Panc1 (cell line): ENCODE measurements around the gene CACNA1A. TPM values are rescaled to one million over a fixed set of nuclear protein-coding genes. Genes with fewer than 3 reads are reported as not detected.

Experiments
- ATAC-seq: fragments of 200-7000 bp; cut with Tn5 transposase; 2 replicates; pipeline ENCODE4 v1.9.1; 2020; ENCODE audit warnings: mild to moderate bottlenecking, moderate library complexity
- BruUV-seq: library from RNA; stranded (reverse); fragments of 400-500 nt; replicated peaks from 2 replicates; lab custom pipeline; 2021; lab: Mats Ljungman, UMichigan
- CTCF ChIA-PET: fragments of 300-600 bp; sonication (Branson Sonifier 250); formaldehyde crosslinking; loops from one replicate; lab custom pipeline; 2022; ENCODE audit warnings: antibody characterized with exemption; lab: Charles Lee
- POLR2A ChIA-PET: fragments of 300-600 bp; sonication (Branson Sonifier 250); formaldehyde crosslinking; loops from one replicate; lab custom pipeline; 2022; ENCODE audit warnings: antibody characterized with exemption; lab: Charles Lee
- DNase-seq: peaks from one replicate; pipeline ENCODE4 v3.0.0-alpha.2; 2010; ENCODE audit warnings: low read depth, low spot score
- H3K27ac ChIP-seq: 2 replicates; pipeline ENCODE4 v1.5.1; 2011; ENCODE audit warnings: mild to moderate bottlenecking, low read length, inconsistent platforms
- H3K27me3 ChIP-seq: fragments of 200-500 bp; sonication (Bioruptor generic); 2 replicates; pipeline ENCODE4 v1.6.0; 2014; ENCODE audit warnings: low read length, inconsistent platforms; ENCODE audit not compliant: control insufficient read depth, insufficient read depth
- H3K36me3 ChIP-seq: fragments of 200-500 bp; sonication (Bioruptor generic); 2 replicates; pipeline ENCODE4 v1.5.1; 2014; ENCODE audit warnings: inconsistent platforms, mild to moderate bottlenecking, low read length, moderate library complexity; ENCODE audit not compliant: control insufficient read depth, insufficient read depth
- H3K4me1 ChIP-seq: 2 replicates; pipeline ENCODE4 v1.5.1; 2011; ENCODE audit warnings: inconsistent platforms, mild to moderate bottlenecking, low read length, moderate library complexity; ENCODE audit not compliant: control insufficient read depth, insufficient read depth
- H3K4me3 ChIP-seq, 2 experiments: 2 replicates each; pipeline ENCODE4 v1.5.1; 2011 to 2012; ENCODE audit warnings: low read depth in 2 of 2, low read length in 2 of 2, mild to moderate bottlenecking in 2 of 2, inconsistent platforms in 1 of 2, moderate library complexity in 1 of 2
- H3K9me3 ChIP-seq: fragments of 200-500 bp; sonication (Bioruptor generic); 2 replicates; pipeline ENCODE4 v1.5.1; 2014; ENCODE audit warnings: low read depth, mild to moderate bottlenecking, inconsistent platforms, low read length, moderate library complexity; ENCODE audit not compliant: control insufficient read depth, insufficient read depth
- POLR2AphosphoS5 ChIP-seq: IDR thresholded peaks from 2 replicates; pipeline ENCODE4 v1.6.1; 2012; ENCODE audit warnings: mild to moderate bottlenecking, low read depth, low read length, moderate library complexity
- SIN3A ChIP-seq: IDR thresholded peaks from 2 replicates; pipeline ENCODE4 v1.6.1; 2012; ENCODE audit warnings: low read depth, mild to moderate bottlenecking, low read length, moderate library complexity, borderline replicate concordance; ENCODE audit not compliant: insufficient read depth
- TCF7L2 ChIP-seq: IDR thresholded peaks from 2 replicates; pipeline ENCODE4 v1.6.1; 2011; ENCODE audit warnings: mild to moderate bottlenecking, low read depth, low read length, inconsistent platforms
- in situ Hi-C: cut with HindIII; loops from 2 replicates; pipeline ENCODE4 v1.10.0; 2016; ENCODE audit warnings: low sequenced_read_pairs, low pct_unique_long_range_greater_than_20kb
- intact Hi-C: fragments of 100-400 bp; cut with micrococcal nuclease; formaldehyde crosslinking; loops from one replicate; pipeline ENCODE4 v1.10.0; 2022; ENCODE audit not compliant: unreplicated experiment
- total RNA-seq: library from RNA; stranded (reverse); gene quantifications from one replicate; pipeline ENCODE4 v1.2.1, GENCODE V29; 2021; ENCODE audit not compliant: unreplicated experiment
- TF ChIP-seq, protein P1 (sequence below), 2 experiments: IDR thresholded peaks; 2 replicates each; pipeline ENCODE4 v1.6.1; 2011 to 2012; ENCODE audit warnings: low read depth in 2 of 2, control low read depth in 1 of 2, low read length in 1 of 2, mild to moderate bottlenecking in 1 of 2, moderate library complexity in 1 of 2; ENCODE audit not compliant: insufficient read depth in 1 of 2
- TF ChIP-seq, protein P2 (sequence below): fragments of 450-650 bp; IDR thresholded peaks from 2 replicates; pipeline ENCODE4 v1.5.1; 2017; ENCODE audit warnings: mild to moderate bottlenecking

The CACNA1A gene
- total RNA-seq, 1 experiment from 2014 or later: 0.51 TPM

DNA sequence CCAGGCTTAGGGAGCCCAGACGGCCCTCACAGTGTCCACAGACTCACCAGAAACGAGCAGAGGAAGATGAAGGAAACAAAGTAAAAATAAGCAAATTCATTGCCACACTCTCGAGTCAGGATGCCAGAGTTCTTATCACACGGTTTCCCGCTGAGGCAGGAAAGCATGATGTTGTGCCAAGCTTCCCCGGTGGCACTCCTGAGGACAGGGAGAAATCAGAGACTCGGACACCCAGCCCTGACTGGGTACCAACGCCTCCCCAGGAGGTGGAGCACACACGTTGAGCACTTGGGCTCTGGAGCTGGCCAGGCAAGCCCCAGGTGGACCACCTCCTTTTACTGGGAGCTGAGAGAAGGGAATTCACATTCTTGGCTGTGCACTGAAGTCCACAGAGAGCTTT, 274.6 kb downstream of the CACNA1A start:
- DNase-seq: no peak

DNA sequence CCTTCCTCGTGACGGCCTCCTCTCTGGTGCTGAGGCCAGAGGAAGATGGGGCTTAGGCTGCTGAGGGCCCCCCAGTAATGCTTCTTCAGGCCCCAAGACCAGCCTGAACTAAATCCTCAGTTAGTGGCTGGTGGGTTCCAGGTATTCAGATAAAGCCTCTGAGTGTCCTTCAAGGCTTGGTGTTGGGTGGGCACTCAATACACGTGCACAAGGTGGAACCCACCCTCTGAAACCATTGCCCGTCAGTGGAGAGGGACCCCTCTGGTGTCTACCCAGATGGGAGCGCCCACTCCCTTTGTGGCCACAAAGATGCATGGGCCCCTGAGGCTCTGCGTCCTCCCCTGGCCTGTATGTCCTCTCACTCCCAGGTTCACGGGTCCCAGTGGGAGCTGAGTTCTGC, 277.0 kb downstream of the CACNA1A start:
- ChIA-PET POLR2A (no interaction called here), CTCF (no interaction called here)
- TF ChIP-seq POLR2AphosphoS5 (no peak), SIN3A (no peak), TCF7L2 (no peak)
- TF ChIP-seq, protein P1, sequence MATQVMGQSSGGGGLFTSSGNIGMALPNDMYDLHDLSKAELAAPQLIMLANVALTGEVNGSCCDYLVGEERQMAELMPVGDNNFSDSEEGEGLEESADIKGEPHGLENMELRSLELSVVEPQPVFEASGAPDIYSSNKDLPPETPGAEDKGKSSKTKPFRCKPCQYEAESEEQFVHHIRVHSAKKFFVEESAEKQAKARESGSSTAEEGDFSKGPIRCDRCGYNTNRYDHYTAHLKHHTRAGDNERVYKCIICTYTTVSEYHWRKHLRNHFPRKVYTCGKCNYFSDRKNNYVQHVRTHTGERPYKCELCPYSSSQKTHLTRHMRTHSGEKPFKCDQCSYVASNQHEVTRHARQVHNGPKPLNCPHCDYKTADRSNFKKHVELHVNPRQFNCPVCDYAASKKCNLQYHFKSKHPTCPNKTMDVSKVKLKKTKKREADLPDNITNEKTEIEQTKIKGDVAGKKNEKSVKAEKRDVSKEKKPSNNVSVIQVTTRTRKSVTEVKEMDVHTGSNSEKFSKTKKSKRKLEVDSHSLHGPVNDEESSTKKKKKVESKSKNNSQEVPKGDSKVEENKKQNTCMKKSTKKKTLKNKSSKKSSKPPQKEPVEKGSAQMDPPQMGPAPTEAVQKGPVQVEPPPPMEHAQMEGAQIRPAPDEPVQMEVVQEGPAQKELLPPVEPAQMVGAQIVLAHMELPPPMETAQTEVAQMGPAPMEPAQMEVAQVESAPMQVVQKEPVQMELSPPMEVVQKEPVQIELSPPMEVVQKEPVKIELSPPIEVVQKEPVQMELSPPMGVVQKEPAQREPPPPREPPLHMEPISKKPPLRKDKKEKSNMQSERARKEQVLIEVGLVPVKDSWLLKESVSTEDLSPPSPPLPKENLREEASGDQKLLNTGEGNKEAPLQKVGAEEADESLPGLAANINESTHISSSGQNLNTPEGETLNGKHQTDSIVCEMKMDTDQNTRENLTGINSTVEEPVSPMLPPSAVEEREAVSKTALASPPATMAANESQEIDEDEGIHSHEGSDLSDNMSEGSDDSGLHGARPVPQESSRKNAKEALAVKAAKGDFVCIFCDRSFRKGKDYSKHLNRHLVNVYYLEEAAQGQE (IDR thresholded peaks at IDR 0.05; ENCODE audit: insufficient read depth in 1 of 2, low read depth in 2 of 2, low read length in 1 of 2): no peak
- TF ChIP-seq, protein P2, sequence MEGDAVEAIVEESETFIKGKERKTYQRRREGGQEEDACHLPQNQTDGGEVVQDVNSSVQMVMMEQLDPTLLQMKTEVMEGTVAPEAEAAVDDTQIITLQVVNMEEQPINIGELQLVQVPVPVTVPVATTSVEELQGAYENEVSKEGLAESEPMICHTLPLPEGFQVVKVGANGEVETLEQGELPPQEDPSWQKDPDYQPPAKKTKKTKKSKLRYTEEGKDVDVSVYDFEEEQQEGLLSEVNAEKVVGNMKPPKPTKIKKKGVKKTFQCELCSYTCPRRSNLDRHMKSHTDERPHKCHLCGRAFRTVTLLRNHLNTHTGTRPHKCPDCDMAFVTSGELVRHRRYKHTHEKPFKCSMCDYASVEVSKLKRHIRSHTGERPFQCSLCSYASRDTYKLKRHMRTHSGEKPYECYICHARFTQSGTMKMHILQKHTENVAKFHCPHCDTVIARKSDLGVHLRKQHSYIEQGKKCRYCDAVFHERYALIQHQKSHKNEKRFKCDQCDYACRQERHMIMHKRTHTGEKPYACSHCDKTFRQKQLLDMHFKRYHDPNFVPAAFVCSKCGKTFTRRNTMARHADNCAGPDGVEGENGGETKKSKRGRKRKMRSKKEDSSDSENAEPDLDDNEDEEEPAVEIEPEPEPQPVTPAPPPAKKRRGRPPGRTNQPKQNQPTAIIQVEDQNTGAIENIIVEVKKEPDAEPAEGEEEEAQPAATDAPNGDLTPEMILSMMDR: no peak
- Histone ChIP-seq H3K27me3 (no peaks in the 10 kb centered on the region), H3K27ac (no peak overlapping the region), H3K4me1 (peaks cover 6% of the 10 kb centered on the region), H3K9me3 (no peaks in the 10 kb centered on the region), H3K4me3 (no peak overlapping the region), H3K36me3 (no peaks in the 10 kb centered on the region)
- in situ Hi-C loops: no loop called here
- intact Hi-C loops: no loop called here
- ATAC-seq (no peak), DNase-seq (no peak)
- no TSS peak for BruUV-seq

More for the DNA sequence above, 274.6 kb downstream of the CACNA1A start:
- ChIA-PET POLR2A (interaction anchor here (0.6 kb wide), 1 partner anchor 12 kb away, joined by 3 read pairs; no protein-coding TSS in a partner anchor), CTCF (no interaction called here)
- Histone ChIP-seq H3K9me3 (no peaks in the 10 kb centered on the region), H3K27ac (peak overlapping the region; percentile 51; the same call in 1 of the 2 replicates), H3K4me1 (peaks cover 6% of the 10 kb centered on the region), H3K27me3 (no peaks in the 10 kb centered on the region), H3K4me3 (no peak overlapping the region), H3K36me3 (no peaks in the 10 kb centered on the region)
- TF ChIP-seq SIN3A (no peak), POLR2AphosphoS5 (no peak), TCF7L2 (no peak)
- TF ChIP-seq, protein P1 (IDR thresholded peaks at IDR 0.05; ENCODE audit: insufficient read depth in 1 of 2, low read depth in 2 of 2, low read length in 1 of 2): no peak
- TF ChIP-seq, protein P2: no peak
- ATAC-seq: no peak
- no TSS peak for BruUV-seq
- intact Hi-C loops (no loop called here), in situ Hi-C loops (no loop called here)
